HG02852 (cell line): ENCODE measurements around the gene LCP2.
"Not testable (repeated sequence)": the region's sequence is repeated elsewhere in the genome, so short reads cannot be mapped to it uniquely, and the experiment has no call there.

Source experiments
- ATAC-seq: cut with Tn5 transposase; IDR thresholded peaks from one replicate; pipeline ENCODE4 v1.9.1; 2021; ENCODE audit warnings: mild to moderate bottlenecking, moderate library complexity; ENCODE audit not compliant: unreplicated experiment

The LCP2 gene

DNA sequence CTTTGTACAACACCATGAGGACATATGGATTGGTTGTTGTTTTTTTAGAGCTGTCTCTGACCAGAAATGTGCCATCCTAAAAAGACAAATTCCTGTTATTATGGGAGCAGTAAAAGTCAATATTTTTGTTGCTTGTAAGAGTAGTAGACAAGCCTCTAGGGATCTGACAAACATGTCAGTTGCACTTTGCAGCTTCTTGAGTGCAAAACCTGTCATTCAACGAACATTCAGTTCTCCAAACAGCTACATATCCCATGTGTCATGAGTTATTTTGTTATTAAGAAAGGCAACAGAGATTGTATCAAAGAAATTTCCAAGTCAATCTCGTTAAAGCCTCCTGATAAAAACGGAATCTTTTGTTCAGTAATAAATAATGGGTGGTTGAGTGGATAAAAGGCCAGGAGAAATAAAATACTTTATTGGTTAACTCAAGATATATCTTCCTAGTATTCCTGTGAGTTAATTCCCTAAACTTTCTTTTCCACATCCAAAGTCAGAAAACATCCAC lies 46.7 kb downstream of the LCP2 start:
- no peak for ATAC-seq

DNA sequence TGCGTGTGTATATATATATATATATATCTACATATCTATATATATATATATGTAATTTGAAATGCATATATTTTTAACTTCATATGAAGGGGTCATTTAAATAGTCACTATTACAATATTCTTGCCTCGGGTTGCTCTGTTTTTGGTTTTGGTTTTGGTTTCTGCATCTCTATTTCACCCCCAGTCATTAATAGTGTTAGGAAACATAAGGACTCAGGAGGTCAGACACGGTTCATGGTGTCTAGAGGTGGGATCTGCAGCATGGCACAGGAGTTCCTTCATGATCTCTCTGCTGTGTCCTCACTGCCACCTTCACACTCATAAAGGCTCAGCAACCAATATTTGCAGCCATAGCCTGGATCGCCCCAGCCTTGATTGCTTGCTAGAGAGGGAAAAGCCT lies 48.2 kb downstream of the LCP2 start:
- ATAC-seq: no peak

DNA sequence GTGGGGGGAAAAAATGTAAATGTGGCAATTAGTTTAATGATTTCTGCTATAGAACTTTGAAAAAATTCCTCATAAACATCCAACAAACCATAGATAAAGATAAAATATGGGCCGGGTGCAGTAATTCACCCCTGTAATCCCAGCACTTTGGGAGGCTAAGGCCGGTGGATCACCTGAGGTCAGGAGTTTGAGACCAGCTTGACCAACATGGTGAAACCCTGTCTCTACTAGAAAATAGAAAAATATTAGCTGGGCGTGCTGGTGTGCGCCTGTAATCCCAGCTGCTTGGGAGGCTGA lies 48.7 kb downstream of the LCP2 start:
- not testable (repeated sequence) for ATAC-seq

DNA sequence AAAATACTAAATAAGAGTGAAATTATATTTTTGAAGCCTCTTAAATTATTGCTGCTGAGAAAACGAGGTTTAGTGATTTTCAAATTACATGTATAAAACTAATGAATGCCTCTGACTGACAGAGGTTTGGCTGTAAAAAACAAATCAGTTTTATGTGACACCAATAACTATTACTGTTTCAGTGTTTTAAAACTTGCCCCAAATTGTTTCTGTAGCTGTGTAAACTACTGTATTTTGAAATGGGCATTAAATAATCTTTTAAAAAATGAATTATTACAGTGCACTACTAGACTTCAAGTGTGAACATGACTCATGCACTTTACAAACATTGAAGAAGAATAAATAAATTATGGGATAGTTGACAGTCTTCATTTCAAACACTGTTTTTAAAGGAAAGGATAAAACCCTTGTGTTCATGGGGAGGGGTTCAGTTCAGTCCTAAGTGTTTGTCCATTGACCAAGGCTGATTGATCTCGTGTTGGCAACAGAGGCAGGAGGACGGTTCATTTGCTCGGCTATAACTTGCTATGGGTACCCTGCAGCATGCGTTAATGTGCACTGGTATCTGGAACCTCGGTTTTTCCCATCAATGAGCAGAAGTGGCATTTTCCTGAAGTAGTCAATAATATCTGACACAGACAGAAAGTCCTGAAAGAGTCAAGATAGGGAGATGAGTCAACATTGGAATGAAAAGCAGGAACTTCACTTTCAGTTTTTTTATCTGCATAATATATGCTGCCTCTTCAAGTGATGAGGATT lies 49.2 kb downstream of the LCP2 start:
- ATAC-seq: no peak

DNA sequence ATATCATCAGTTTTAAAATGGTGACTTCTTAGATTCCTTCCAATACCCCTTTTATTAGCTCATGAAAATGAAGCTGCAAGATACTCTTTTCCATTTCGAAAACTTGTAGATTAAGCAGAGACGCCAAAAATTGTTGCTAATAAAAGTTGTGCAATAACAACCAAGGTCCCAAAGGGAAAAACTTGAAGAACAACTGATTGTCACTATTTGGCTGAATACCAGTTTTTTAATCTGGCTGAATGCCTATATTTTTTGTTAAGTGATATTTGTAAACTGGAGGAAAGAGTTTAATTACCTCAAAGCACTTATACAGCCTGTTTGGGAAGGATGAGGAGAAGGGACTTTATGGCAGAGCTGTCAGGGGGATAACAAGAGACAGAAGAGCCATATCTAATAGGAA lies 50.2 kb downstream of the LCP2 start:
- ATAC-seq: no peak

DNA sequence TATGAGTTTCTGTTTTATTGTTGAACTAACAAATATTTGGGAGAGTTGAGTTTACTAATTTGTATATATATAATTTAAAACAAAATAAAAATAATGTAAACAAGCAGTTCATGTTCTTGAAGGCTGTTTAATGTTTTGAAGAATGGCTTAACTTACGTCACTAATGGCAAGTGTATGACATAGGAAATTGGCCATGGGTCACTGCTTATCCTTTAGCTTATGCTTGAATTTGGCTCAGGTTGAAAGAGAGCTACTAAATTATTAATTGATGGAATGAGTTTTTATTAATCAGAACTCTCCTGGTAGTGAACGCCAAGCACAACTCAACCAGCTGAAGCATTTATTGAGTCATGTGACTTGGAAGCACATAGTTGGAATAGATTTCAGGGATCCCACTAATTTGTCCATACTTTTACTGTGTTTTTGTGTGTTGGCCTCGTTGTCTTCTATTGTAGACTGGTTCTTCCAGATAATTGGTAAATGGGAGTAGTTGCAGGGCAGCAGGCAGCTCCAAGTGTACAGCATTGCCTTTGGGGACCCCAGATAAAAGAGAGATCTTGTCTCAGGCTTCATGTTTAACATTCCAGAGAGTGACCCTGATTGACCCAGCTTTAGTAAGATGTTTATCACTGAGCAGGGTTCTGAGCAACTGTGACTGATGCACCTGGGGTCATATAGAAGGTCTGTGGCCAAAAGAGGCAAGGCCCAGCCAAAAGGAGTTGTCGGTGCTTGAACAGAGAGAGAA lies 51.3 kb downstream of the LCP2 start:
- ATAC-seq: no peak

DNA sequence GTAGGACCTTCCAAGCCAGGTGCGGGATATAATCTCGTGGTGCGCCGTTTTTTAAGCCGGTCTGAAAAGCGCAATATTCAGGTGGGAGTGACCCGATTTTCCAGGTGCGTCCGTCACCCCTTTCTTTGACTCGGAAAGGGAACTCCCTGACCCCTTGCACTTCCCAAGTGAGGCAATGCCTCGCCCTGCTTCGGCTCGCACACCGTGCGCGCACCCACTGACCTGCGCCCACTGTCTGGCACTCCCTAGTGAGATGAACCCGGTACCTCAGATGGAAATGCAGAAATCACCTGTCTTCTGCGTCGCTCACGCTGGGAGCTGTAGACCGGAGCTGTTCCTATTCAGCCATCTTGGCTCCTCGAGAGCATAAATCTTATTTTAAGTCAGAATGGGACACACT lies 52.1 kb downstream of the LCP2 start:
- not testable (repeated sequence) for ATAC-seq

DNA sequence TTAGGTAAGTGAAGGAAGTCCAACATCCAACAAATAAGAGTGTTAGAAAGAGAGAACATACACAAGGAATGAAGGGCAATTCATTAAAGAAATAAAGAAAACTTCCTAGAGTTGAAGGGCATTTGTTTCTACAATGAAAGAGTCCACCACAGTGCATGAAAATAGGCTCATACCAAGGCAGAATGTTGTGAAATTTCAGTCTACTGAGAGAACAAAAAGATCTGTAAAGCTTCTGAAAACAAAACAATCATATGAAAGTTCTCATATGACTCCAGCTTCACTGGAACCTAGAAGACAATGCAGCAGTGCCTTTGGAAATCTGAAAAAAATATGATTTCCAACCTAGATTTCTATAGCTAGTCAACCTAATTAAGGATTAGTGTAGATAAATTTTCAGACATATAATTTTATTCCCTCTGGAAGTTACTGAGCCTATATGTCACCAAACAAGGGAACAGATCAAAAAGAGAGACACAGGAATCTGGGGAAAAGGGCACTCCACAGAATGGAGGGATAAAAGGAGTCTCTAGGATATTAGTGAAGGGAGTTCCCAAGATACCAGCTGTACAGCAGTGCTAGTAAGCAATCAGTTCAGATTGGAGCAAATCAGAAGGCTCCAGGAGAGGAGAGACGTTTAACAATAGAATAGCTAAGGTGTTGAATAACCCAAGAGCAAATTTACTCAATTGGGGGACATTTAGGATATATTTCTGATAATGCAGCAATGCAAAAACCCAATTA lies 59.0 kb downstream of the LCP2 start:
- no peak for ATAC-seq

DNA sequence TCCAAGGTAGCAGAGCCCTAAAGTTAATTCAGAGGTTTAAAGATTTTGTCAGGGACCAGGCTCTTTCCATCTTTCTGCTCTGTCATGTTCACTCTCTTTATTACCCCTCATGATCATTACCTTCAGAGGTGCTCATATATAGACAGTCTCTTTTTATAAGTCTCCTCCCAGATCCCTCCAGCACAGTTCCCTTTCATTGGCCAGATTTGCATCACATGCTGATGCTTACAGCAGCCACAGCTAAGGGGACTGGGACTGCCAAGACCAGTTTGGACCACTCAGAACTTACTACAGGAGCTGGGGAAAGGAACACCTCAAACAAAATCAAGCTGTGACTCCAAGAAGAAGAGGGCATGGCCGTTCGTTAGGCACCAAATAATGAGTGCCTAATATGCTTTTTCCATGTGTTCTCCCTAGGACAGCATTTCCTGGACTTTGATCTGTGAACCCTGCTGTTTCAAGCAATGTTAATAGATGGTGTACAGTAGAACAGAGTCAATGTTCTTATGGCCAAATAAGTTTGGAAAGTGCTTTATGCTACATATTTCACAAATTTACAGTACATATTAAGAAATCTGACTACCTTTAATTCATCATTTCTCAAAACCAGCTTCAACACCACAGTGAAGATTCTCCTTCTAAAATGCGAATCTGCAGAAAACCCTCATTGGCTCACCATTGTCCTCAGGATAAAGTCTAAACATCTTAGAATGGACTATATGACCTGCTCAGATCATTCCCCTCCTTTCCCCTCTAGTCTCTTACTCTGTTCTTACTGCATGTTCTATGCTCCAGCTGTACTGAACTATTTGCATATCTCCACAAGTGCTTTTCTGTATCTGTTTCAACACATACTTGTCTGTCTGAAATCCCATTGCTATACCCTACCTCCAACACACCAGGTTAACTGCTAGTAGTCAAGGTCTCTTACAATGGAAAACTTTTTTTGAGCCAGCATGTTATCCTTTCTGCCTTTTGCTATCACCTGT lies 61.4 kb downstream of the LCP2 start:
- ATAC-seq: peak; percentile 84

DNA sequence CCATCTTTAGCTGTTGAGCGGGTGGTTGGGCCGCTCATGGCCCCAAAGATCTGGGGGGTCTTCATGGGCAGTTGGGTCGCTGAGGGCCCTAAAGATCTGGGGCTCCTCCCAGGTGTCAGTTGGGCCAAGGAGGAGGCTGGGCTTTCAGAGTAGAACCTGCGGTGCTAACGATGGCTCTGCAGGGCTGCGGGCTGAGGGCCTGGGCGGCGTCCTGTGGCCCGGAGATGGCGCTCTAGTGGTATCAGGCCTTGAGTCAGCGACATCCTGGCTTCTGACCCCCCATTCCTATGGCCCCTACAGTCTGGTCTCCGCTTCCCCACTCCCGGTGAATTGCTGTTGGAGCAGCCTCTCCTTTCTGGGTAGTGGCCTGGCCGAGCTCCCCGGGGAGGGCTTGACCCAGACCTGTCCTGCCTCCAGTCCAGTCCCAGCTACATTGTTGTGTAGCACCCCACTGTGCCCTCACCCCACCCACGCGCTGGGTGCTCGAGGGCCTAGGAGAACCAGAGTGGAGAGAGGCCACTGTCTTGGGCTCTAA lies 64.2 kb downstream of the LCP2 start:
- no peak for ATAC-seq

DNA sequence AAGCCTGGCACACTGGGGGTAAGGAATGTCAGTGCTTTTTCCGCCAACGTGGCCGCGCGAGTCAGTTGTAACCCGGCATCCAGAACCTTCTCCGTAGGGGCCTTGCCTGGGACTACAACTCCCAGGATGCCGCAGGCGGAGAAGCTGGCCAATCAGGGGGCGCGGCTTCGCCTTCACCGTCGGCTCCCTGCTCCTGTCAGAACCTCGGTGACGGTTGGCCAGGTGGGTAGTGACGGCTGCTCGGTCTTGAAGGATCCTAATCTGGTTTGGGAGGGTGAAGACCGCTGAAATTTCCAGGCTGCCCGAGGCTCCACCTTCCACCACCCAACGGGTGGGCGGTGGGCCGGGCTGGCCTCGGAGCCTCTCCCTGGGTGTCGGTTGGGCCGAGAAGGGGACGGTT lies 64.8 kb downstream of the LCP2 start, which contains the start of gene C5orf58:
TSS of gene C5orf58 (plus strand) at position 200 of the 400 bp plus-strand sequence. CDS start 1,992 bp downstream, outside the sequence.
- no peak for ATAC-seq

DNA sequence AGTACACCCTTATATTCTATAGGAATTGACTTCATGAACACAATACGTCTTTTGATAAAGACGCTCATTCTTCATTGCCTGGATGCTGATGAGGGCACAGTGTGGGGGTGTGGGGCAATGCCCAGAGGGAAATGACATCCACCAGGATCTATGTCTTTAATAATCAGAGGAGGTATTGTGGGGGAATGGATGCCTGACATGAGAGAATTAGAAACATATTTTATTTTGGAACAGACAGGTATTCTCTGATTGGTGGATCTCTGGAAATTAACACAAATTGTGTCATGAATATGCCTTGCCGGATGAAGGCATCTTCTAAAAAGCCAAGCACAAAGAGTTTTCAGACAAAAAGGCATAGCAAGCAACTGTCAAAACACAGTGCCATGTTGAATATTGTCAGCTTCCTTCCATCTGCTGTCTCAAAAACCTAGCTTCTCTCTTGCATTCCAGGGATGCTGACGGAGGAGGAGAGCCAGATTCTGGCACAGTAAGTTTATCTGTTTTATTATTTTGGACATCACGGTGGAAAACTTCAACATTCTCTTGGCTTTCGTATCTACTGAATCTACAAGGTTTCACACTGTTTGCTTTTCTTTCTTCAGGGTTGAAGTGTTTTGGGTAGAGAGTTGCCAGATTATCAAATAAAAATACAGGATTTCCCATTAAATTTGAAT lies 68.7 kb downstream of the LCP2 start:
- ATAC-seq: no peak

DNA sequence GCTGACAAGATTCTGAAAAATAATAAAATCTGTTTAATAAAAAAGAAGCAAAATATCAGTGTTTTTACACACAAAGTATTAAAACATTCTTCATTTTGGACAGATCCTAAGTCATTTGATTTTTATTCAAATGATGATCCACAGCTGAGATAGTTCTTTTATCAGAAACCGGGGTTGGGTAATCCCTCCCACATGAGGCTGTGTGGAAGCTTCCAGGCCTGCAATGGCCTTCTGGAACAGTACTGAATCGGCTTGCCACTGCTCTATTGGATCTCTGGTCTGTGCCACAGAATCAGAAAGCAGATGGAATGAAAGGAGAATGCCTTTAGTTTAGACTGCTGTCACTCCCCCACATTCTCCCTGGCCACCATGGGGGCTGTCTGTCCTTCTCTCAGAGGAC lies 70.9 kb downstream of the LCP2 start:
- ATAC-seq: no peak

DNA sequence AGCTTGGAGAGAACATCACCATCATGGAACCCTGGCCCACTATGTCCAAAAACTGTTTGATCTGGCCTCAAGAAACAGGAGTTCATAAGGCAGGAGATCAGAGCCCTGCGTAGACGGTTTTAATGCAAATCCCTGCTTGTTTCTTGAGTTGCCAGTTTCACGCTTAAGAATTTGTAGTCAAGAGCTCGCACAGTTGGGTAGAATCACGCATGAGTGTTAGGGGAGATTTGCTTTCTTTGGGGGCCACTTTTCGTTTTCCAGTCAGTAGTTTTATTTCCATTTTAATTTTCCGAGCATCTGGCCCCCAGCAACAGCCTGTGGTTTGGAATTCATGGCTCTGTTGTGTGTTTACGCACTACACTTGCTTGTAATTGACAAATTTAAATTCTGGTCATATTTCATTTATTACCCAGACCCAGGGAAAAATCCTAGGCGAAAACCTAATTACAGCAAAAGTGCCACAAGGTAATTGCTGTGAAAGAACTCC lies 71.4 kb downstream of the LCP2 start:
- ATAC-seq: no peak

DNA sequence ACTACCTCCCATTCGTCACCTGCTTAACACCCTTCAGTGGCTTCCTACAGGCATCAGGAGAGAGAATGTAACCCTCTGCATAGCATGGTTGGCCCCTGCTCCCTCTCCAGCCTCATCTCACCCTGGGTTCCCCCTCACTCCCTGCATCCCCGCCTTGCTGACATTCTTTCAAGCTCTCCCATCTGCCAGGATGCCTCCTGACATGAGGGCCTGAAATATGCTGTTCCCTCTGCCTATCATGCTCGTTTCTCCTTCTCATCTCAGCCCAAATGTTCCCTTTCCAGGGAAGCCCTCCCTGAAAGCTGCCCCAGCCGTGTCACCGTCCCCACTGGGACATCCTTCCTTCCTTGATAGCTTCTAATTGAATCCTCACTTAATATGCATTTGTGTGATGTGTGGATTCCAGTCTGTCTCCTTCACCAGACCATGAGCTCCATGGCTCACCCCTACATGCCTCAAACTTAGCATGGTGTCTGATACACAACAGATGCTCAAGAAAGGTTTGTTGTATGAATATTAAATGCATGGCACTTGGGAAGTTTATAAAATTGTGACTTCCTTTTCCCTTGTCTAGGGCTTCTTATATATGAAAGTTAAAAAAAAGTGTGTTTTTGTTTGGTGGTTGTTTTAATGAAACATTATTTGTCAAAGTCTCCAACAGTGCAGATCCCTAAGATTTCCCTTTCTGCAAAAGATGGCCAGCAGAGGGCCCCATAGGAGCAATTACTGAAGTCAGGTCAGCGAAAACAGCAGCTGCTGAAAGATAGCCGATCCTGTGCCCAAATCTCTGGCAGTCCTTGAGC lies 72.0 kb downstream of the LCP2 start:
- ATAC-seq: peak; percentile 60

DNA sequence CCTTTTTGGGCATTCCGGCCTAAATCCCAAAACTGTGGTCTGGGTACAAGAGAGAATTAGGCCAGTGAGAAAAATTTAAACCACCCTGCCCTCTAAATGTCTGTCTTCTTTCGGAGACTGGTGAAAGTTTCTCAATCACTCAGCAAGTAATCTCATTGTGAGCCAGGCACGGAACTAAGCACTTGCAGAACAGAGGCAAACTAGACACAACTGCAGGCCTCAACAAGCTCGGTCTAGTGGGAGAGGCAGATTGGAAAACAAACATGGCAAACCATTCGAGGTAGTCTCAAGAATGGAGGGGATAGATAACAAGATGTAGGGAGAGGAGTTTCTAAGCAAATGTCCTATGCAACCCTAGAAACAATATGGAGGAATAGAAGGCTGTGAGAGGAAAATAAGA lies 73.7 kb downstream of the LCP2 start:
- no peak for ATAC-seq

DNA sequence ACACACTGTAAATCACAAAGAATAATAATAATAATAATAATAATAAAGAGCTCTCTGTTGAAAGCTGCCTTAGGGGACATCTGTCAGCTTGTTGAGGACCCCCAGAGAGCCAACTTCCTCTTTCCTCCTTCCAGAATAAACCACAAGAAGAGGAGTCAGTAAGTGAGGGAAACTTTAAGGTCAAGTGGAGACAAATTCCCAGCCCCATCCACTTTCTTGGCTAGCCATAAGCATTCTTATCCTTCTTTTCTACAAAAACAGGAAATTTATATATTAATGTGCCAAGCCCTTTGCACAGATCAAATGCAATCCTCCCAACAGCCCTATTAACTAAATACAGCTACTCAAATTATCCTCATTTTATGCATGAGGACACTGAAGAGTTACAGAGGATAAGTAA lies 74.2 kb downstream of the LCP2 start:
- no peak for ATAC-seq

DNA sequence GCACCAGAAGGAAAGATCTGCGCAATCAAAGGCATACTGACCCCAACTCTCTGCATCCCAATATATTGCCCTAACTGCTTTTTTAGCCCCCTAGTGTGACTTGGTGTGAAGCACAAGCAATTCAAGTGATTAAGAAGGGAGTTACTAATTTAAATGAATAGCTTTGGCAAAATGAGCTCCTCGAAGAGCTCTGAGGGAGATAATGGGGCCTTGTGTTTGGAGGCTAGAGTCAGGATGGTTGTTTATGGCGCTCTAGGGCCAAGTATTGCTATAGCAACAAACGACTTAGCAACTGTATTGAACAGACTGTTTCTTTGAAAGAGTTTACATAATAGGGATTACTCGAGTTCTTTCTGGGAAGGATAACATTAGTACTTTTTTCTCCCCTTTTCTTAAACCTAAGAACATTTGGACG lies 76.2 kb downstream of the LCP2 start:
- no peak for ATAC-seq

DNA sequence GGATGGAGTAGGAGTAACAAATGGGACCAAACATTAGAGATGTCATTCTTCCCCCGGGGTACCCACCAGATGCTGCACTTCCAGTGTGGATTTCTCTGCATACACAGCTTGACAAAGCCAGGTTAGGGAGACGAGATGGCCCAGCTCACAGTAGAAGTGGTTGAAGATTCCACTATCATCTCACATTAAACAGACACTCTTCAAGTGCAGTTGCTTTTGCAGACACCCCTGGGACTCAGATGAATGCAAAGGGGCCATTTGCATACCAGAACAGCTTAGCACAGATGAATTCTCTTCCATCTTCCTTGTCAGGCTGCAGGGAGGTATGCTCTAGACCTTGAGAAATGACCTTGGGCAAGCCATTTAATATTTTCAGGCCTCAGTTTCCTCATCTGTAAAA lies 77.4 kb downstream of the LCP2 start:
- ATAC-seq: no peak
